ENCODE results near the gene BRME1.

The BRME1 gene

GRCh38 chr19:13842291-13843103 is 63.4 kb downstream of the BRME1 start:
- ChIA-PET CTCF (no interaction called here), POLR2A (no interaction called here)
- no peak for DNase-seq (ENCODE audit: extremely low spot score)
- TF ChIP-seq ELF4 (IDR thresholded peaks at IDR 0.05) (no peak), BHLHE40 (IDR thresholded peaks at IDR 0.05; ENCODE audit: borderline replicate concordance) (no peak), SUZ12 (IDR thresholded peaks at IDR 0.05) (no peak), NFRKB (IDR thresholded peaks at IDR 0.05) (no peak), L3MBTL2 (conservative IDR thresholded peaks at IDR 0.05) (no peak), FOXA1 (IDR thresholded peaks at IDR 0.05) (no peak), PKNOX1 (IDR thresholded peaks at IDR 0.05) (no peak), ZNF384 (IDR thresholded peaks at IDR 0.05) (no peak), FOXM1 (IDR thresholded peaks at IDR 0.05; ENCODE audit: borderline replicate concordance) (no peak), LEF1 (IDR thresholded peaks at IDR 0.05; ENCODE audit: borderline replicate concordance) (no peak), TARDBP (IDR thresholded peaks at IDR 0.05) (no peak), ARNT (IDR thresholded peaks at IDR 0.05) (no peak), SP1 (IDR thresholded peaks at IDR 0.05) (no peak)

- CTCF ChIA-PET, result no interaction called here
- POLR2A ChIA-PET, result interaction anchor here (0.6 to 0.9 kb wide), 3 partner anchors 10 to 215 kb away, joined by 3 read pairs; no protein-coding TSS in a partner anchor
- TF ChIP-seq ELF4 (IDR thresholded peaks at IDR 0.05) (no peak), NFRKB (IDR thresholded peaks at IDR 0.05) (no peak), BHLHE40 (IDR thresholded peaks at IDR 0.05; ENCODE audit: borderline replicate concordance) (no peak), PKNOX1 (IDR thresholded peaks at IDR 0.05) (no peak), SP1 (IDR thresholded peaks at IDR 0.05) (no peak), SUZ12 (IDR thresholded peaks at IDR 0.05) (no peak), FOXA1 (IDR thresholded peaks at IDR 0.05) (no peak), TARDBP (IDR thresholded peaks at IDR 0.05) (no peak), FOXK2 (IDR thresholded peaks at IDR 0.05) (no peak), L3MBTL2 (conservative IDR thresholded peaks at IDR 0.05) (no peak), ZNF384 (IDR thresholded peaks at IDR 0.05) (no peak), FOXM1 (IDR thresholded peaks at IDR 0.05; ENCODE audit: borderline replicate concordance) (no peak), HDGF (IDR thresholded peaks at IDR 0.05; ENCODE audit: borderline replicate concordance) (no peak), CTBP1 (IDR thresholded peaks at IDR 0.05; ENCODE audit: borderline replicate concordance) (no peak), ARNT (IDR thresholded peaks at IDR 0.05) (no peak)
Observed at GRCh38 chr19:13841962-13842290, 64.0 kb downstream of the BRME1 start.

GRCh38 chr19:13841086-13841961 is 64.6 kb downstream of the BRME1 start:
- POLR2A ChIA-PET, result interaction anchor here (0.6 to 0.9 kb wide), 3 partner anchors 9 to 216 kb away, joined by 3 read pairs; no protein-coding TSS in a partner anchor
- CTCF ChIA-PET, result no interaction called here
- DNase-seq (ENCODE audit: extremely low spot score), result no peak
- TF ChIP-seq ZNF384 (IDR thresholded peaks at IDR 0.05), result no peak
- TF ChIP-seq HDGF (IDR thresholded peaks at IDR 0.05; ENCODE audit: borderline replicate concordance), result no peak

More at GRCh38 chr19:13841962-13842290, 64.0 kb downstream of the BRME1 start:
- DNase-seq (ENCODE audit: extremely low spot score), result no peak

- TF ChIP-seq FOXA1 (IDR thresholded peaks at IDR 0.05) (no peak), SP1 (IDR thresholded peaks at IDR 0.05) (no peak), FOXK2 (IDR thresholded peaks at IDR 0.05) (no peak), PKNOX1 (IDR thresholded peaks at IDR 0.05) (no peak), FOXM1 (IDR thresholded peaks at IDR 0.05; ENCODE audit: borderline replicate concordance) (no peak), ZNF384 (IDR thresholded peaks at IDR 0.05) (no peak), HDGF (IDR thresholded peaks at IDR 0.05; ENCODE audit: borderline replicate concordance) (no peak), NFRKB (IDR thresholded peaks at IDR 0.05) (no peak), CTBP1 (IDR thresholded peaks at IDR 0.05; ENCODE audit: borderline replicate concordance) (no peak), BHLHE40 (IDR thresholded peaks at IDR 0.05; ENCODE audit: borderline replicate concordance) (no peak), SUZ12 (IDR thresholded peaks at IDR 0.05) (no peak), ARNT (IDR thresholded peaks at IDR 0.05) (no peak), L3MBTL2 (conservative IDR thresholded peaks at IDR 0.05) (no peak), ELF4 (IDR thresholded peaks at IDR 0.05) (no peak), LEF1 (IDR thresholded peaks at IDR 0.05; ENCODE audit: borderline replicate concordance) (no peak), TARDBP (IDR thresholded peaks at IDR 0.05) (no peak)
- CTCF ChIA-PET, result no interaction called here
- POLR2A ChIA-PET, result no interaction called here
- DNase-seq (ENCODE audit: extremely low spot score), result no peak
Observed at GRCh38 chr19:13840305-13841085, 65.4 kb downstream of the BRME1 start.

- CTCF ChIA-PET, result no interaction called here
- TF ChIP-seq LEF1 (IDR thresholded peaks at IDR 0.05; ENCODE audit: borderline replicate concordance) (no peak), SUZ12 (IDR thresholded peaks at IDR 0.05) (no peak), FOXM1 (IDR thresholded peaks at IDR 0.05; ENCODE audit: borderline replicate concordance) (no peak), L3MBTL2 (conservative IDR thresholded peaks at IDR 0.05) (no peak), PKNOX1 (IDR thresholded peaks at IDR 0.05) (no peak), ARNT (IDR thresholded peaks at IDR 0.05) (no peak), TARDBP (IDR thresholded peaks at IDR 0.05) (no peak), ZNF384 (IDR thresholded peaks at IDR 0.05) (no peak), CTBP1 (IDR thresholded peaks at IDR 0.05; ENCODE audit: borderline replicate concordance) (no peak)
- DNase-seq (ENCODE audit: extremely low spot score), result no peak
- POLR2A ChIA-PET, result no interaction called here
Observed at GRCh38 chr19:13839938-13840304, 66.0 kb downstream of the BRME1 start.
